Calu3 (cell line): Measurements from ENCODE around the gene RC3H2. TPM values are rescaled to one million over a fixed set of nuclear protein-coding genes. Genes with fewer than 3 reads are reported as not detected.

Source experiments
- BruUV-seq: library from RNA; stranded (reverse); fragments of 400-500 nt; replicated peaks from 2 replicates; lab custom pipeline; 2021; lab: Mats Ljungman, UMichigan
- CTCF ChIA-PET: fragments of 300-600 bp; sonication (Branson Sonifier 250); formaldehyde crosslinking; loops from one replicate; lab custom pipeline; 2022; ENCODE audit warnings: antibody characterized with exemption; lab: Charles Lee
- DNase-seq: peaks from one replicate; pipeline ENCODE4 v3.0.0; 2022
- H3K27ac Mint-ChIP-seq: one replicate; pipeline ENCODE4 v1.8.0; 2022; ENCODE audit warnings: mixed read lengths; ENCODE audit not compliant: unreplicated experiment
- H3K27me3 Mint-ChIP-seq: one replicate; pipeline ENCODE4 v1.8.0; 2022; ENCODE audit warnings: mixed read lengths; ENCODE audit not compliant: unreplicated experiment
- H3K36me3 Mint-ChIP-seq: one replicate; pipeline ENCODE4 v1.8.0; 2022; ENCODE audit warnings: mild to moderate bottlenecking, moderate library complexity, mixed read lengths; ENCODE audit not compliant: insufficient read depth, unreplicated experiment
- H3K4me1 Mint-ChIP-seq: one replicate; pipeline ENCODE4 v1.8.0; 2022; ENCODE audit warnings: mild to moderate bottlenecking, low read depth, mixed read lengths; ENCODE audit not compliant: unreplicated experiment
- H3K4me3 Mint-ChIP-seq: one replicate; pipeline ENCODE4 v1.8.0; 2022; ENCODE audit warnings: mild to moderate bottlenecking, low read depth, moderate library complexity, mixed read lengths; ENCODE audit not compliant: unreplicated experiment
- H3K9me3 Mint-ChIP-seq: one replicate; pipeline ENCODE4 v1.8.0; 2022; ENCODE audit warnings: low read depth, mixed read lengths; ENCODE audit not compliant: unreplicated experiment
- CTCF ChIP-seq: fragments of 200-600 bp; IDR thresholded peaks from one replicate; pipeline ENCODE4 v1.8.0; 2022; ENCODE audit warnings: antibody characterized with exemption; ENCODE audit not compliant: unreplicated experiment
- intact Hi-C: fragments of 100-400 bp; cut with micrococcal nuclease; formaldehyde crosslinking; loops from one replicate; pipeline ENCODE4 v1.10.0; 2022; ENCODE audit not compliant: unreplicated experiment
- total RNA-seq: library from RNA; stranded (reverse); gene quantifications from 2 replicates; pipeline ENCODE4 v1.2.3, GENCODE V29; 2022

RC3H2 gene
- total RNA-seq, 1 experiment from 2014 or later = 45.5 TPM

- Mint-ChIP-seq H3K27me3 (no peaks in the 10 kb centered on the region), H3K36me3 (peaks cover 4% of the 10 kb centered on the region)
- intact Hi-C loops = no loop called here
Observed at GRCh38 chr9:122848256-122848943, 56.8 kb downstream of the RC3H2 start.

GRCh38 chr9:122846371-122846940 is 58.7 kb downstream of the RC3H2 start:
- CTCF ChIA-PET = no interaction called here
- intact Hi-C loops = no loop called here
- no TSS peak for BruUV-seq

More at GRCh38 chr9:122848256-122848943, 56.8 kb downstream of the RC3H2 start:
- H3K4me3 Mint-ChIP-seq = no peak overlapping the region
- no peak for DNase-seq
- H3K4me1 Mint-ChIP-seq = no peaks in the 10 kb centered on the region
- TF ChIP-seq CTCF = no peak
- no peaks in the 10 kb centered on the region for H3K9me3 Mint-ChIP-seq
- CTCF ChIA-PET = no interaction called here
- TSS peak; percentile 14 for BruUV-seq
- H3K27ac Mint-ChIP-seq = no peak overlapping the region

GRCh38 chr9:122845116-122845515 is 60.0 kb downstream of the RC3H2 start:
- CTCF ChIA-PET = no interaction called here
- Mint-ChIP-seq H3K27ac (no peak overlapping the region), H3K27me3 (no peaks in the 10 kb centered on the region), H3K4me3 (no peak overlapping the region), H3K4me1 (no peaks in the 10 kb centered on the region), H3K9me3 (no peaks in the 10 kb centered on the region), H3K36me3 (peaks cover 4% of the 10 kb centered on the region)
- TF ChIP-seq CTCF = no peak
- intact Hi-C loops = no loop called here
- BruUV-seq = no TSS peak
- DNase-seq = no peak

More at GRCh38 chr9:122846371-122846940, 58.7 kb downstream of the RC3H2 start:
- Mint-ChIP-seq H3K4me1 (no peaks in the 10 kb centered on the region), H3K4me3 (no peak overlapping the region), H3K36me3 (peaks cover 4% of the 10 kb centered on the region), H3K27ac (no peak overlapping the region), H3K9me3 (no peaks in the 10 kb centered on the region), H3K27me3 (no peaks in the 10 kb centered on the region)
- DNase-seq = no peak
- TF ChIP-seq CTCF = no peak

GRCh38 chr9:122844137-122844536 is 61.0 kb downstream of the RC3H2 start:
- H3K27ac Mint-ChIP-seq = no peak overlapping the region
- intact Hi-C loops = no loop called here
- no peaks in the 10 kb centered on the region for H3K36me3 Mint-ChIP-seq
- no peak overlapping the region for H3K4me3 Mint-ChIP-seq
- H3K9me3 Mint-ChIP-seq = no peaks in the 10 kb centered on the region
- TF ChIP-seq CTCF = no peak
- no peaks in the 10 kb centered on the region for H3K4me1 Mint-ChIP-seq
- H3K27me3 Mint-ChIP-seq = no peaks in the 10 kb centered on the region
- CTCF ChIA-PET = interaction anchor here (0.6 kb wide), 1 partner anchor 115 kb away, joined by 4 read pairs; no protein-coding TSS in a partner anchor
- DNase-seq = no peak
- BruUV-seq = no TSS peak
